Right renal cortex interstitium (tissue), 3 donors: ENCODE measurements around the gene NRN1. TPM values are rescaled to one million over a fixed set of nuclear protein-coding genes. Genes with fewer than 3 reads are reported as not detected.
"Not testable (repeated sequence)": the region's sequence is repeated elsewhere in the genome, so short reads cannot be mapped to it uniquely, and the experiment has no call there.

ENCODE experiments used
- DNase-seq, 3 donors: peaks; one replicate each; pipeline ENCODE4 v3.0.0-alpha.2; 2013; ENCODE audit warnings: low read depth in 3 of 3, low spot score in 2 of 3
- polyA plus RNA-seq, 3 donors: library from polyadenylated mRNA; unstranded; fragments of 120-200 nt; gene quantifications; one replicate each; pipeline ENCODE4 v1.2.1, GENCODE V29; 2013; ENCODE audit not compliant: insufficient read length in 3 of 3

Gene NRN1
- polyA plus RNA-seq, 3 donors, result 5.7 to 10.4 (median 5.9) TPM

DNA sequence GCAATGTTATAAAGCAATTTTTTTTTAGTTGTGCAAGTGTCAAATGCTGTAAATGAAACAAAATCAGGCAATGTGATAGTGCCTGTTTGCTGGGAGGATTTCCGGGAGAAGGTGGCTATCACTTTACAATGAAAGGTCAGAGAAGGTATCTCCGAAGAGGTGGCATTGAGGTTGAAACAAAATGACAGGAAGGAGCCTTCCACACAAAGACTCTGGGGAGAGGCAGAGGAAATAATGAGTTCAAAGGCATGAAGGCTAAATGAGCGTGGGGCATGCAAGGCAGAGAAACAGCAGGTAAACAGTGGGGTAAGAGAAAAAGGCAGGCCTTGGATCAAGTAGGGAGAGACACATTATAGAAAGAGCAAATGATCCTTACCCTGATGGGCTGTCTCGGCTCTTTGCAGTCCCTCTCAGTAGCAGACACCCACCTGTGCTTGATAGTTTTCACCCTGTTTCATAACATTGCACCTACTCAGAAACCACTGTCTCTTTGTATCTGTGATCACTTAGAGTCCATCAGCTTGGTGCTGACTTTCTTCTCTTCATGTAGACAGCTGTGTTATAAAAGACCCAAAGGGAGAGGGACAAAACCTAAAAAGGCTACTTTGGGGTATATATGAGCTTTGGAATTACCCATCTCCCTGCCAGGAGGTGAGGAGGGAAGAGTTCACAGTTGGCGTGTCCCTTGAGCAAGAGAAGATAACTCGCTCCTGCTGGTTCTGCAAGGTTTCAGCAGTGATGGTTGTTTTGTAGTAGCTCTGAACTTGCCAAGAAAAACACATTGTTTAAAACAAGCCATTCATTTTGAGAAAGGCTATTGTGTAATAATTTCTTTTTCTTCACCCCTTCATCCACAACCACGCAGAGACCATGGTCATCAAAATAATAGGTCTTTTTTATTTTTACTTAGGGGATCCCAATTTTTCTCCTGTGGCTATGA, 22.3 kb downstream of the NRN1 start:
- DNase-seq, result no peak

DNA sequence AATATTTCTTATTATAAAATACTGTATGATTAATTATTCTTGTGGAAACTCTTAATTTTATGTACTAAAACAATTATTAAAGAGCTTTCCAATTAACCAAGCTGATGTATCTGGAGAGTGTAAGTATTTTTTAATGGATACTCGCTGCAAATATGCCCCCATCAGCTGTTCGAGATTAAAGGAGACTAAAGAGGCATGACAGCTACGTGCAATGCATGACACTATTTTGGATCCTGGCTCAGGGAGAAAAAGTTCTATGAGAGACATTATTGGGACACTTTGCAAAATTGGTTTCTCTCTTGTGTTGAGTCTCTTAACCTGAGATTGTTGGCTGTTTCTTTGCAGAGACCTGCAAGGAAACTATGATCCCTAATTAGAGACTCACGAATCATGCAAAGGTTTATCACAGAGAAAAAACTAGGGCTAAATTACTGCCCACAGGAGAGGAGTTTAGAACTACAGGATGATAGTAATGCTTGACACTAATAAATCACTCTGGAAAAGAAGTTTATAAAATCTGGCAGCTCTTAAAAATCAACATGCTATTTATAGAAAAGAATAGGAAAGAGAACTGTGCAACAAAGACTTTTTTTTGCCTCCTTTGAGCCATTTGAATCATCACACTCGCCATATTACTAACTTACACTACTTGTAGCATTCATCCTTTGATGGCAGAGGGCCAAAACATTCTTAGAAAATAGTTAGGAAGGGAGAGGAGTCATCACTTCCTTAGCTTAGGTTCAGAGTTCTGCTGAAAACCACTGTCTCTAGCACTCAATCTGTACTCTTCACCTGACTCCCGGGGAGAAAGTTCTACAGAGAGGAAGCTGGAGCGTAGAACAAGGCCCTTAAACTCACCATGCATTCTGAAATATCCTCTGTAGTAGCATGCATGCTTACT, 25.3 kb downstream of the NRN1 start:
- no peak for DNase-seq

DNA sequence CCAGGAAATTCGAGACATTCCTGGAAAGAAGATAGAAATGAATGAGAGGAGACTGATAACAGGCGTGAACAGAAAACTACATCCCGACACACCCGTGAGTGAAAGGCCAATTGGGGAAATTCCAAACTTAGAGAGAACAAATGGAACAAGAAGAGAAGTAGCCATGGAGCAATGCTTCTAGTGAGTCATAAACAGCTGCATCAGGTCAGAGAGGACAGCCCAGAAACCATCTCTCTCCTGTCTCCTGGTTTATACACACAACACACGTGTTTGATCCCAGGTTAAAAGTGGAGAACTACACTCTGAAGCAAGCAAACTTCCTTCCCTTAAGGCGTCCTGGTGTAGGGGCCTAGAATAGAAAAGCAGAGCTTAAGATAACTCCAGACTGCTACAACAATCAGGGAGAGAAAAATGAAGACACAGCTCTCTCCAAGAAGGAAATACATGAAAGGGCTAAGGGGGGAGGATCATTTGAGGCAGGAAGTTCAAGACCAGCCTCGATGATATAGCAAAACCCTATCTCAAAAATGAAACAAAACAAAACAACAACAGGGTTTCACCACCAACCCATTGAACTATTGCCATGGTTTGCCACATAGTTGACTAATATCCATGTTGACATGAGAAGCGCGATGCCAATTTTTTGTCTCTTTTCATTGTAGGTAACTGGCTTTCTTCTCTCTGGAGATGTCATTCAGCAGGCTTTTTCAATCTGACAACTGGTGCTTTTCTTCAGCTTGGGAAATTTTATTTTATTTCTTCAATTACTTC, 26.9 kb downstream of the NRN1 start:
- DNase-seq, result no peak

DNA sequence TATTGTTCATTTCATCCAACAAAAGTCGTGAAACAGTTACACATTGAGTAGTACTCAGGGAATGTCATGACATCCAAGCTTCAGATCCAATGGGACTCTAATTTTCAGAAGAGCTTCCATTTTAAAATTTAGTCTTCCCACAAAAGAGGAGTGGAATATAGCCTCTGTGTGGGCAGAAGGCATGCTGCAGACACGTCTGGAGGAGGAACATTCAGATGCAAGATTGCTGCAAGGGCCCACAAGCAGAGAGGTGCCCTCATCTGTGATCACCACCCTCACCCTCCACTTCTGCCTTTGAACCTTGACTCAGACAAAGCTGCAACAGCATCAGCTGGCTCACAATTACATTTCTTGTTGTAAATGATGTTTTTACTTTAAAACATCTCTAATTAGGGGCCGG, 29.9 kb downstream of the NRN1 start:
- DNase-seq, result no peak

DNA sequence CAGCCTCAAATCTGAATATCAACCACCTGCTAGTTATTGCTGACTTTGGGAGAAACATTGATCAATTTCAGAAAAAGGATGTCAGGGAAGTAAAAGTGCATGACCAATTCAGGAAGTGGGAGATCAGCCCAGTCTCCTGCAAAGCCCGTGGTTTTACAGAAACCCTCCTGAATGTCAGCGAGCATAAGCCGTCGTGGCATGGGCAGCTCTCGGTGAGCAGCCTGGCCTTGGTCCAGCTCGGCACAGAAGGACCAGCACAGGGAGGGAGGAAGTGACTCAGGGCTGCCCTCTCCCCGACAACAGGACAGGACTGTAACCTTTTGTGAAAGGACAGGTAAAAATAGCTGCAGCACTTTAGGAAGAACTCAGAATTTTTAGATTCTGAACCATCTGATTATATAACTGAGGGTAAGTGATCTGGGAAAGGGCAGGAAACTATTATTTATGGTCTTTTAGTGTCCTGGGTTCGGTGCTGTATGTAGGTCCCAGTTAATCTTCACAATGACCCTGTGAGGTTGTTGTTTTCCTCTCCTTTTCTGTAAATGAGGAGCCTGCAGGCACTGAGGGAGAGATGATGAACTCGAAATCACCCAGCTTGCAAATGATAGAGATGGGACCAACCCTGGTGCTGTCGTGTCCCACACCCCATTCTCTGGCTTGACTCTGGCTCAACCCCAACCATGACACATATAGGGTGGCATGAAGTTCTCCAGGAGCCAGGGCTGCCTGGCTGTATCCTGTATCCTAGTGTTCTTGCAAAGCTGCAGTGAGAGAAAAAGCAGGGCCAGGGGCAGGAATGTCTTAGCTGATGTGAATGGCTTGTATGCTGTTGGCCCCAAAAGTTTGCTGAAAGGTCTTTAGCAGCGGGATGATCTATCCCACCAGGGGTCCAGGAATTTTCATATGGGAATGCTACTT, 37.6 kb downstream of the NRN1 start:
- no peak for DNase-seq

DNA sequence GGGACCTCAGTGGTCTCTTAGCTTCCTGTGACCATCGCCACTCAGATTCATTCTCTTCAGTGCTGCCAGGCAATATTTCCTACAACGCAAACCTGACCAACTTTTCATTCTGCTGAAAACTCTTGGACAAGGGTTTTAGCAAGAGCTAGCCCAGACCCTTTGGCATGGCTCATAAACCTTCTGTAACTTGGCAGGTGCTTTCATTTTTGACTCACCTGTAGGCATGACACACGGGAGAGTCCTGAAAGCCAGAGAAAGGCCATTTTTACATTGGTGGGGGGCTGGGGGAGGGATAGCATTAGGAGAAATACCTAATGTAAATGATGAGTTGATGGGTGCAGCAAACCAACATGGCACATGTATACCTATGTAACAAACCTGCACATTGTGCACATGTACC, 38.7 kb downstream of the NRN1 start:
- not testable (repeated sequence) for DNase-seq

DNA sequence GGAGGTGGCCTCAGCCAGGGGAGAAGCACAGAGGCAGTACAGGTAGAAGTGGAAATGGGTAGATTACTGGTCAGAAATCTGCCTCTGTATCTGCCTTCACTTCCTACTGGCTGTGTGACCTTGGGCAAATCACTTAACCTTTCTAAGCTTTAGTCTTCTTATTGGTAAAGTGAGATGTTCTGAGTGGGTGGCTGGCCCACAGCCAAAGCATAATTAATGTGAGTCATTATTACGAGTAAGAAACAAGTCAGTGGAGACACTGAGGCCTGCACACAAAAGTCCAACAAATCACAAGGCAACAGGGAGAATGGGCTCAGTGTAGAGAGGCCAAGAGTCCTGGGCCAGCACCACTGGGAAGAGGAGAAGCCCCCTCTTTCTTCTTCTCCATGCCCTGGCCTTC, 39.1 kb downstream of the NRN1 start:
- no peak for DNase-seq

DNA sequence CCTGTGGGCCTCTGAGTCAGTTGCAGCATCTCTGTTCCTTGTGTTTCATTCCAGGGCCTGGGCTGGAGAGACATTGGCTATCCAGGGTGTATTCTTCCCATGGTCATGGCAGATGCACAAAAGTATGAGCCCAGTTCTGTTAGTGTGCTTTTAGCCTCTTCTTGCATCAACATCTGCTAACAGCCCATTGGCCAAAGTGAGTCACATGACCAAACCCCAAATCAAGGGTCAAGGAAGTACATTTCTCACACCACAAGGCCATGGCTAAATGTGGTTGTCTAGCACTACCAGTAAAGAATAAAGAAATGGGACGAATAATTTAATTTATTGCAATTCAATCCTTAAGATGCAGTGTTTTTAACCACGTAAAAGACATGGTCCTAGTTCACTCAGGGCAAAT, 43.9 kb downstream of the NRN1 start:
- no peak for DNase-seq

DNA sequence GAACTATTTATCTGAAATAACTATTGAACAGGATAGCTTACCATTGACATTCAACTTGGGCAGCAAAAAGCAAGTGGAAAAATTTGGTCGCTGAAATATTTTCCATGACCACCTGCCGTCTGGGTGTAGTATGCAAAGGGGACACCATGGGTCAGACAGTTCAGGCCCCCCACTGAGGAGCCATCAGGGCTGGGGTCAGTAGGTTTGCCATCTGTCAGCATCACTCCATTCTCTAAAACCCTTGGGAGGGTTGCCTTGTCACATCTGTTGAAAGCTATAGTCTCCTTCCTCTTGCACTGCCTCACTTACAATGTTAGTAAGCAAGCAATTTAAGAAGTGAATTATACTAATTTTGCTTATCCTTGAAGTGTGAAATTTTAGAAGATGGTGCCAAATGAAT, 44.9 kb downstream of the NRN1 start:
- no peak for DNase-seq

DNA sequence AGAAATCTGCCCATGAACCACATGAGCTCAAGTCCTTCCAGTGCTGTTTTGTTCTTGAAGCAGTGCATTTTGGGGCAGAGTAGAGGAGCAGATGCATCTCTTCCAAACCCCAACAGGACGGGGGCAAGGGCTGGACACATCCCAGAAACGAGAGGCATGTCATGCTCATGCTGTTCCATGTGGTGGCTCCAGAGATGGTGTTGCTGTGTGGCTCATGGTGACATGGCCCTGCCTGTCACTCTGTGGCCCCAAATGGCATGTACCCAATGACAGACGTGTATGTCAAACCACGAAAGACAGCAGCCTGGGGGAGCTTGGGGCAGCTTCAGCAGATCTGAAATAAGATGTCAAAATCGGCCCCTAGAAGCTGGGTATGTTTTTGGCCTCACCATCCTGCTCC, 46.3 kb downstream of the NRN1 start:
- no peak for DNase-seq

DNA sequence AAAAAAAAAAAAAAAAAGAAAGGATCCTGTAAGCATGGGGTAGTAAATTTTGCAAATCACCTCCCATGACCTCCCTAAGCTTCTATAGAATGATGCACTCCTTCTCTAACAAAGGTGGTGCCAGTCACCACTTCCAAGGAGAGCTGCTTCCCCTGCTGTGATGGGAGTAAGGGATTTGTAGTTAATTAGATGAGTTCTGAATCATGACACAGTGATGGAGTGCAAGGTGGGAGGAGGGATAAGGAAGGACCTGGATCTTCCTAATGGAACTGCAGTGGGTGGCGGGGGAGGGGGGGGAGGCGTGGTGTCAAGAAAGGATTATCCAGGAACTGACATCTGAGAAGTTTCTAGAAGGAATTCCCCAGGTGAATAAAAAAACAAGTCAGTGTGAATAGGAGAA, 47.8 kb downstream of the NRN1 start:
- DNase-seq, result no peak

DNA sequence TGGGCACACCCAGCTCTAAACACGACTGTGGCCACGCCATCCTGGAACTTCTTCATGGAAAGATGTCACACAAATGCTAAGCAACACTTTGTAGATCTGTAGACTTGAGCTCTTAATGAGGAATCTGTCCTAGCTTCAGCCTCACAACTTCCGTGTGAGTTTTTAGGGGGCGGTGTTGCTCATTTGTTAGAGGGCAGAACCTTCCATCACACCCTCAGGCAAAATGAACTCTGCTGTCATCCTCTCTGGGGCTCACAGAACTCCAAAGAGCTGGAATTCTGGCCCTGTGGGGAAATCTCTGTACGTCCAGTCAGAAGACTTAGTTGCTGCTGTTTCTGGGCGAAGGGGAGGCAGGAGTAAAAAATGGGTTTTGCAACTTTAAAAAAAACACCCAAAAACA, 49.8 kb downstream of the NRN1 start:
- DNase-seq, result no peak

DNA sequence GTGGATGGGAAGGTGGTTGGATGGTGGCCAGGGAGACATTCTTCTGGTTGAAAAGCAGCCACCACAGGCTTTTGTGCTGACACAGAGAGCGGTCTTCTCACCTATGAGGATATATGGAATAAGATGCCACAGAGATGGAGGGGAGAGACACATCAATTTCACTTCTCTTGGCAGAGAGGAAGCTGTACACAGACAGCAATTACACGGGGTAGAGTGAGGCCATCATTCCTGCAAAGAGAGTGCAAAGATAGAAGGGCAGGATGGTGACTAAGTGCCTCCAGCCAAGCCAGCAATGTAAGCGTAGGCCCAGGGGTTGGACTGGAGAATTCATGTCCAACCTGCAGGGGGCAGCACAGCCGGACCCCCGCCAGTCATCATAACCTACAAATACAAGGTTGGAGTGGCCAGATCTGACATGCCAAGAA, 56.4 kb downstream of the NRN1 start:
- DNase-seq, result no peak
